ENCODE results near the gene TMEM255B. TPM values are rescaled to one million over a fixed set of nuclear protein-coding genes. Genes with fewer than 3 reads are reported as not detected.

The TMEM255B gene
- total and polyA plus RNA-seq, 4 donors: 6.0 to 19.6 (median 14.8) TPM

GRCh38 chr13:113819341-113819730 is 60.3 kb downstream of the TMEM255B start:
- Histone ChIP-seq H3K27ac (ENCODE audit: low read depth in 1 of 2, low read length in 1 of 2) (peak overlapping the region in 1 of 2 donors; percentile 13), H3K4me1 (ENCODE audit: control insufficient read depth in 5 of 5, insufficient read depth in 5 of 5, low read length in 5 of 5) (peaks cover 0 to 19% (median 9%) of the 10 kb centered on the region in 5 donors), H3K9me3 (ENCODE audit: control insufficient read depth in 4 of 4, insufficient read depth in 3 of 4, low read length in 3 of 4) (no peaks in the 10 kb centered on the region), H3K9ac (ENCODE audit: insufficient read depth in 1 of 2, low read length in 2 of 2) (no peak overlapping the region), H3K4me3 (no peak overlapping the region), H3K36me3 (ENCODE audit: control insufficient read depth in 4 of 4, insufficient read depth in 4 of 4, low read length in 4 of 4) (peaks cover 0 to 9% (median 0%) of the 10 kb centered on the region in 4 donors), H3K27me3 (ENCODE audit: control insufficient read depth in 3 of 3, insufficient read depth in 3 of 3, low read length in 2 of 3) (no peaks in the 10 kb centered on the region)
- ATAC-seq (ENCODE audit: insufficient read depth, low FRiP score): no peak
- 85 to 89% methylated on average over 13 of the region's 13 CpGs for WGBS, 2 donors
- TF ChIP-seq CTCF (IDR thresholded peaks at IDR 0.05; ENCODE audit: control extremely low read depth, extremely low read depth): no peak
- DNase-seq: no peak

GRCh38 chr13:113819731-113820715 is 61.0 kb downstream of the TMEM255B start:
- DNase-seq (no peak), ATAC-seq (ENCODE audit: insufficient read depth, low FRiP score) (no peak)
- Histone ChIP-seq H3K27ac (ENCODE audit: low read depth in 1 of 2, low read length in 1 of 2) (peak overlapping the region; percentile 73 to 91), H3K9me3 (ENCODE audit: control insufficient read depth in 4 of 4, insufficient read depth in 3 of 4, low read length in 3 of 4) (no peaks in the 10 kb centered on the region), H3K27me3 (ENCODE audit: control insufficient read depth in 3 of 3, insufficient read depth in 3 of 3, low read length in 2 of 3) (no peaks in the 10 kb centered on the region), H3K9ac (ENCODE audit: insufficient read depth in 1 of 2, low read length in 2 of 2) (no peak overlapping the region), H3K4me1 (ENCODE audit: control insufficient read depth in 5 of 5, insufficient read depth in 5 of 5, low read length in 5 of 5) (peaks cover 0 to 14% (median 9%) of the 10 kb centered on the region in 5 donors), H3K4me3 (no peak overlapping the region), H3K36me3 (ENCODE audit: control insufficient read depth in 4 of 4, insufficient read depth in 4 of 4, low read length in 4 of 4) (peaks cover 0 to 9% (median 0%) of the 10 kb centered on the region in 4 donors)
- 80 to 90% methylated on average over 51 to 52 of the region's 52 CpGs for WGBS, 2 donors
- no peak for TF ChIP-seq CTCF (IDR thresholded peaks at IDR 0.05; ENCODE audit: control extremely low read depth, extremely low read depth)

- 53 to 69% methylated on average over 54 of the region's 54 CpGs for WGBS, 2 donors
- Histone ChIP-seq H3K36me3 (ENCODE audit: control insufficient read depth in 4 of 4, insufficient read depth in 4 of 4, low read length in 4 of 4) (peaks cover 0 to 15% (median 2%) of the 10 kb centered on the region in 4 donors), H3K27me3 (ENCODE audit: control insufficient read depth in 3 of 3, insufficient read depth in 3 of 3, low read length in 2 of 3) (no peaks in the 10 kb centered on the region), H3K9ac (ENCODE audit: insufficient read depth in 1 of 2, low read length in 2 of 2) (no peak overlapping the region), H3K27ac (ENCODE audit: low read depth in 1 of 2, low read length in 1 of 2) (peak overlapping the region; percentile 73 to 91), H3K4me3 (no peak overlapping the region), H3K9me3 (ENCODE audit: control insufficient read depth in 4 of 4, insufficient read depth in 3 of 4, low read length in 3 of 4) (no peaks in the 10 kb centered on the region), H3K4me1 (ENCODE audit: control insufficient read depth in 5 of 5, insufficient read depth in 5 of 5, low read length in 5 of 5) (peaks cover 0 to 14% (median 9%) of the 10 kb centered on the region in 5 donors)
- peak; percentile 61 to 84 (median 72) for DNase-seq
- peak; percentile 32 for ATAC-seq (ENCODE audit: insufficient read depth, low FRiP score)
- TF ChIP-seq CTCF (IDR thresholded peaks at IDR 0.05; ENCODE audit: control extremely low read depth, extremely low read depth): no peak
Measured at GRCh38 chr13:113820813-113821651, 62.0 kb downstream of the TMEM255B start.
